Vagina (tissue), 2 donors: Measurements from ENCODE around the gene DOK7.

ENCODE experiments used
- CTCF ChIP-seq, 3 experiments: fragments of 450-650 bp in 2 of 3; fragments of 200-600 bp in 1 of 3; sonication (generic) in 1 of 3; IDR thresholded peaks; one replicate each; pipeline ENCODE4 v1.5.1; 2017 to 2019; ENCODE audit warnings: antibody characterized with exemption in 3 of 3, mild to moderate bottlenecking in 2 of 3, moderate library complexity in 2 of 3
- POLR2A ChIP-seq, 2 donors: fragments of 450-650 bp; IDR thresholded peaks; one replicate each; pipeline ENCODE4 v1.6.1; 2017; ENCODE audit warnings: antibody characterized with exemption in 2 of 2, mild to moderate bottlenecking in 2 of 2, moderate library complexity in 2 of 2

DNA sequence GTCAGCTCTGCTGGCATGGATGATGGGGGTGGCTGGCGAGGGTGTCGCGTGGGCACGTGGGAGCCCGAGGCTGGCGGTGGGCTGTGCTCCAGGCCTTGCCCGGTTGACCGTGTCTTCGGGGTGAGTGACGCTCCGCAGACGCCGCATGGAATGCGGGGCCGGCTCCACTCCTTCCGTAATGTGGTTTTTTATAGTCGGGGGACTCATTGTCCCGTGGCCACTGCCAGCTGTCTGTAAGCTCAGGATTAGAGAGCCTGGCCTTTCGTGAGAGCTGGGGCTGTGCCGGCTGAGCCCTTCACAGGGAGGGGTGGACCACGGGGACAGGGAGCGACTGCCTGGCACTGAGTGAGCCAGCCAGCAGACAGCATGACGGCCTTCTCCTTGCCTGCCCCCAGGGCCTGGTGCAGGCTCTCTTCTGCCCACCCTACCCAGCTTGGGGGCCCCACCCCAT is 20.4 kb downstream of the DOK7 start:
- no peak for TF ChIP-seq POLR2A (IDR thresholded peaks at IDR 0.05)
- no peak for TF ChIP-seq CTCF (IDR thresholded peaks at IDR 0.05)
